ENCODE measurements around the gene SP140. TPM values are rescaled to one million over a fixed set of nuclear protein-coding genes. Genes with fewer than 3 reads are reported as not detected.

The SP140 gene
- total and polyA plus RNA-seq, 10 of the 15 experiments (the other 5 are each of a cell fraction or from before 2014, with no cell fraction given) = 61.7 to 164 (median 90.7) TPM

DNA sequence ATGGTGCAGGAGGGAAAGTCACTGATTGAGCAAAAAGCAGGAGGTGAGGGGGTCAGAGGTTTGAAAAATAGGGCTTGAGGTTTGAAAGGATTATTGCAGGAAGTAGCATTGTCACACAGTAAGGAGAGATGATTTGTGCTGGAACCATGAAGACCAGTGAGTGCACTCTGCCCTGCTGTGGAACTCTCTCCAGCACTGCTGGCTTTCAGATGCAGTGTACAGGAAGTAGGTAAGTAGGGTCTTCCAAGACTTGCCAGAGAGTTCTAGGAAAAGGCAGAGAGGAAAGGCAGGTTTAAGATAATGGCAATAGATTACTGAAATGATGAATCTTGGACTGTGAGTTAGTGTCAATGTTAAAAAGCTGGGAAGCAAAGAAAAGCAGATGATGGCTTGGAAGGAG is 17.0 kb upstream of the SP140 start:
- H4K20me1 ChIP-seq (ENCODE audit: control insufficient read depth, insufficient read depth) = no peaks in the 10 kb centered on the region
- ATAC-seq = no peak
- no TSS peak for BruUV-seq (replicated peaks)
- H3K4me2 ChIP-seq (ENCODE audit: control insufficient read depth, insufficient read depth) = no peak overlapping the region
- no peak overlapping the region for H2AFZ ChIP-seq (ENCODE audit: control insufficient read depth, low read depth, low read length)
- peaks cover 50% of the 10 kb centered on the region for H3K4me1 ChIP-seq (ENCODE audit: control insufficient read depth, insufficient read depth, low read length)
- in situ Hi-C loops (cut with MboI) (loop anchor here (5.0 kb wide), 1 partner anchor 394 kb away; no protein-coding TSS in a partner anchor), intact Hi-C loops (cut with micrococcal nuclease; ENCODE audit: unreplicated experiment) (loop anchor here (5.0 kb wide), 1 partner anchor 109 kb away; no protein-coding TSS in a partner anchor)
- H3K9ac ChIP-seq (ENCODE audit: control insufficient read depth, insufficient read depth, low read length) = no peak overlapping the region
- no peak overlapping the region for H3K27ac ChIP-seq (ENCODE audit: control insufficient read depth, insufficient read depth)
- no peak for FAIRE-seq
- ChIA-PET SMC1A (ENCODE audit: uncharacterized antibody, unreplicated experiment) (interaction anchor here (0.7 to 9.6 kb wide), 9 partner anchors 10 to 402 kb away, joined by 3 to 121 read pairs (median 5); partner anchors contain the start of genes SP110 and SP140), RAD21 (ENCODE audit: unreplicated experiment) (interaction anchor here (1.0 to 4.2 kb wide), 6 partner anchors 10 to 61 kb away, joined by 3 to 30 read pairs (median 6); partner anchors contain the start of genes SP110 and SP140), CTCF (interaction anchor here (1.1 to 6.3 kb wide), 5 partner anchors 9 to 402 kb away, joined by 3 to 36 read pairs (median 3); partner anchors contain the start of gene SP110), POLR2A (interaction anchor here (1.0 to 2.6 kb wide), 2 partner anchors 11 to 18 kb away, joined by 5 to 11 read pairs; partner anchors contain the start of genes SP110 and SP140)
- H3K79me2 ChIP-seq (ENCODE audit: control insufficient read depth, insufficient read depth, low read length) = no peaks in the 10 kb centered on the region; the same call in none of the 2 replicates
- no peaks in the 10 kb centered on the region for H3K9me3 ChIP-seq (replicated peaks; ENCODE audit: control insufficient read depth, insufficient read depth, low read length)
- H3K27me3 ChIP-seq (replicated peaks in 1 of 2; ENCODE audit: control insufficient read depth in 2 of 2, insufficient read depth in 2 of 2, low read length in 1 of 2) = no peaks in the 10 kb centered on the region
- no peak for TF ChIP-seq SIX5 (IDR thresholded peaks at IDR 0.05; ENCODE audit: low read depth, low read length, severe bottlenecking)
- no peak for TF ChIP-seq SMC3 (IDR thresholded peaks at IDR 0.05; ENCODE audit: borderline replicate concordance, low read length)
- TF ChIP-seq SUPT20H (IDR thresholded peaks at IDR 0.05; ENCODE audit: borderline replicate concordance, control insufficient read depth, low read depth, low read length) = no peak
- TF ChIP-seq ZNF217 (IDR thresholded peaks at IDR 0.05) = no peak
- no peak for TF ChIP-seq RAD21 (IDR thresholded peaks at IDR 0.05; ENCODE audit: insufficient read depth, low read depth, low read length)
- no peak for TF ChIP-seq JUND (IDR thresholded peaks at IDR 0.05; ENCODE audit: low read depth, low read length)
- TF ChIP-seq FOXM1 (IDR thresholded peaks at IDR 0.05; ENCODE audit: low read depth, low read length) = no peak
- TF ChIP-seq, protein P1, sequence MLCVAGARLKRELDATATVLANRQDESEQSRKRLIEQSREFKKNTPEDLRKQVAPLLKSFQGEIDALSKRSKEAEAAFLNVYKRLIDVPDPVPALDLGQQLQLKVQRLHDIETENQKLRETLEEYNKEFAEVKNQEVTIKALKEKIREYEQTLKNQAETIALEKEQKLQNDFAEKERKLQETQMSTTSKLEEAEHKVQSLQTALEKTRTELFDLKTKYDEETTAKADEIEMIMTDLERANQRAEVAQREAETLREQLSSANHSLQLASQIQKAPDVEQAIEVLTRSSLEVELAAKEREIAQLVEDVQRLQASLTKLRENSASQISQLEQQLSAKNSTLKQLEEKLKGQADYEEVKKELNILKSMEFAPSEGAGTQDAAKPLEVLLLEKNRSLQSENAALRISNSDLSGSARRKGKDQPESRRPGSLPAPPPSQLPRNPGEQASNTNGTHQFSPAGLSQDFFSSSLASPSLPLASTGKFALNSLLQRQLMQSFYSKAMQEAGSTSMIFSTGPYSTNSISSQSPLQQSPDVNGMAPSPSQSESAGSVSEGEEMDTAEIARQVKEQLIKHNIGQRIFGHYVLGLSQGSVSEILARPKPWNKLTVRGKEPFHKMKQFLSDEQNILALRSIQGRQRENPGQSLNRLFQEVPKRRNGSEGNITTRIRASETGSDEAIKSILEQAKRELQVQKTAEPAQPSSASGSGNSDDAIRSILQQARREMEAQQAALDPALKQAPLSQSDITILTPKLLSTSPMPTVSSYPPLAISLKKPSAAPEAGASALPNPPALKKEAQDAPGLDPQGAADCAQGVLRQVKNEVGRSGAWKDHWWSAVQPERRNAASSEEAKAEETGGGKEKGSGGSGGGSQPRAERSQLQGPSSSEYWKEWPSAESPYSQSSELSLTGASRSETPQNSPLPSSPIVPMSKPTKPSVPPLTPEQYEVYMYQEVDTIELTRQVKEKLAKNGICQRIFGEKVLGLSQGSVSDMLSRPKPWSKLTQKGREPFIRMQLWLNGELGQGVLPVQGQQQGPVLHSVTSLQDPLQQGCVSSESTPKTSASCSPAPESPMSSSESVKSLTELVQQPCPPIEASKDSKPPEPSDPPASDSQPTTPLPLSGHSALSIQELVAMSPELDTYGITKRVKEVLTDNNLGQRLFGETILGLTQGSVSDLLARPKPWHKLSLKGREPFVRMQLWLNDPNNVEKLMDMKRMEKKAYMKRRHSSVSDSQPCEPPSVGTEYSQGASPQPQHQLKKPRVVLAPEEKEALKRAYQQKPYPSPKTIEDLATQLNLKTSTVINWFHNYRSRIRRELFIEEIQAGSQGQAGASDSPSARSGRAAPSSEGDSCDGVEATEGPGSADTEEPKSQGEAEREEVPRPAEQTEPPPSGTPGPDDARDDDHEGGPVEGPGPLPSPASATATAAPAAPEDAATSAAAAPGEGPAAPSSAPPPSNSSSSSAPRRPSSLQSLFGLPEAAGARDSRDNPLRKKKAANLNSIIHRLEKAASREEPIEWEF (IDR thresholded peaks at IDR 0.05; ENCODE audit: insufficient replicate concordance, low read depth, low read length) = no peak
- TF ChIP-seq, protein P2, sequence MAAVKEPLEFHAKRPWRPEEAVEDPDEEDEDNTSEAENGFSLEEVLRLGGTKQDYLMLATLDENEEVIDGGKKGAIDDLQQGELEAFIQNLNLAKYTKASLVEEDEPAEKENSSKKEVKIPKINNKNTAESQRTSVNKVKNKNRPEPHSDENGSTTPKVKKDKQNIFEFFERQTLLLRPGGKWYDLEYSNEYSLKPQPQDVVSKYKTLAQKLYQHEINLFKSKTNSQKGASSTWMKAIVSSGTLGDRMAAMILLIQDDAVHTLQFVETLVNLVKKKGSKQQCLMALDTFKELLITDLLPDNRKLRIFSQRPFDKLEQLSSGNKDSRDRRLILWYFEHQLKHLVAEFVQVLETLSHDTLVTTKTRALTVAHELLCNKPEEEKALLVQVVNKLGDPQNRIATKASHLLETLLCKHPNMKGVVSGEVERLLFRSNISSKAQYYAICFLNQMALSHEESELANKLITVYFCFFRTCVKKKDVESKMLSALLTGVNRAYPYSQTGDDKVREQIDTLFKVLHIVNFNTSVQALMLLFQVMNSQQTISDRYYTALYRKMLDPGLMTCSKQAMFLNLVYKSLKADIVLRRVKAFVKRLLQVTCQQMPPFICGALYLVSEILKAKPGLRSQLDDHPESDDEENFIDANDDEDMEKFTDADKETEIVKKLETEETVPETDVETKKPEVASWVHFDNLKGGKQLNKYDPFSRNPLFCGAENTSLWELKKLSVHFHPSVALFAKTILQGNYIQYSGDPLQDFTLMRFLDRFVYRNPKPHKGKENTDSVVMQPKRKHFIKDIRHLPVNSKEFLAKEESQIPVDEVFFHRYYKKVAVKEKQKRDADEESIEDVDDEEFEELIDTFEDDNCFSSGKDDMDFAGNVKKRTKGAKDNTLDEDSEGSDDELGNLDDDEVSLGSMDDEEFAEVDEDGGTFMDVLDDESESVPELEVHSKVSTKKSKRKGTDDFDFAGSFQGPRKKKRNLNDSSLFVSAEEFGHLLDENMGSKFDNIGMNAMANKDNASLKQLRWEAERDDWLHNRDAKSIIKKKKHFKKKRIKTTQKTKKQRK (IDR thresholded peaks at IDR 0.05; ENCODE audit: low read depth, low read length) = no peak
- no peak for TF ChIP-seq IKZF2 (IDR thresholded peaks at IDR 0.05)
- no peak for TF ChIP-seq PAX8 (IDR thresholded peaks at IDR 0.05)
- no peak for TF ChIP-seq RBBP5 (conservative IDR thresholded peaks at IDR 0.05)
- TF ChIP-seq ZSCAN29 (IDR thresholded peaks at IDR 0.05) = no peak
- TF ChIP-seq MTA2 (IDR thresholded peaks at IDR 0.05; ENCODE audit: low read depth) = no peak
- no peak for TF ChIP-seq EP300 (IDR thresholded peaks at IDR 0.05; ENCODE audit: borderline replicate concordance in 1 of 2, control insufficient read depth in 1 of 2, low read depth in 2 of 2, low read length in 2 of 2)
- TF ChIP-seq HDAC6 (IDR thresholded peaks at IDR 0.05; ENCODE audit: unreplicated experiment) = no peak
- TF ChIP-seq MYB (IDR thresholded peaks at IDR 0.05; ENCODE audit: borderline replicate concordance, low read depth, low read length) = no peak
- no peak overlapping the region for H3K4me3 ChIP-seq
- H3K36me3 ChIP-seq (ENCODE audit: control insufficient read depth in 2 of 2, insufficient read depth in 2 of 2, low read length in 1 of 2) = peaks cover 13 to 68% of the 10 kb centered on the region in 2 experiments
- no peak for DNase-seq (ENCODE audit: low read depth, low spot score)

Measured in GM12878 (cell line).